ENCODE measurements around the gene VPS18. TPM values are rescaled to one million over a fixed set of nuclear protein-coding genes. Genes with fewer than 3 reads are reported as not detected.
A peak's percentile ranks its signal among the peaks of the same experiment; 100 is the strongest.

Gene VPS18
- total and polyA plus RNA-seq, 7 donors = 8.1 to 20.5 (median 15.2) TPM

- Histone ChIP-seq H3K4me3 (no peak overlapping the region), H3K27ac (no peak overlapping the region), H3K4me1 (peaks cover 10% of the 10 kb centered on the region), H3K9me3 (no peaks in the 10 kb centered on the region), H3K27me3 (ENCODE audit: insufficient read depth in 3 of 3, low read length in 2 of 3) (no peaks in the 10 kb centered on the region), H3K36me3 (ENCODE audit: insufficient read depth in 1 of 2, low read depth in 1 of 2) (no peaks in the 10 kb centered on the region)
- ATAC-seq (no peak), DNase-seq (no peak)
- intact Hi-C loops (cut with DNase I) = no loop called here
- WGBS, 3 donors = 84 to 88% (median 85%) methylated on average over 8 of the region's 8 CpGs
- TF ChIP-seq CTCF (IDR thresholded peaks at IDR 0.05) = no peak
These were observed 20.2 kb downstream of the VPS18 start for GRCh38 chr15:40914486-40914885.

GRCh38 chr15:40915116-40915661 lies 20.9 kb downstream of the VPS18 start:
- DNase-seq (no peak), ATAC-seq (no peak)
- TF ChIP-seq CTCF (IDR thresholded peaks at IDR 0.05) = no peak
- H3K4me3 ChIP-seq = no peak overlapping the region
- H3K27me3 ChIP-seq (ENCODE audit: insufficient read depth in 3 of 3, low read length in 2 of 3) = no peaks in the 10 kb centered on the region
- peaks cover 3% of the 10 kb centered on the region for H3K4me1 ChIP-seq
- no peaks in the 10 kb centered on the region for H3K36me3 ChIP-seq (ENCODE audit: insufficient read depth in 1 of 2, low read depth in 1 of 2)
- WGBS, 3 donors = 81 to 86% (median 85%) methylated on average over 11 to 12 of the region's 12 CpGs
- peak overlapping the region; percentile 30 for H3K27ac ChIP-seq
- H3K9me3 ChIP-seq = no peaks in the 10 kb centered on the region
- intact Hi-C loops (cut with DNase I) = no loop called here

GRCh38 chr15:40915679-40916078 lies 21.4 kb downstream of the VPS18 start:
- ATAC-seq = no peak

GRCh38 chr15:40917585-40917984 lies 23.3 kb downstream of the VPS18 start:
- DNase-seq (no peak), ATAC-seq (no peak)
- 63 to 72% (median 66%) methylated on average over 11 of the region's 11 CpGs for WGBS, 3 donors
- peak overlapping the region; percentile 45 for H3K4me3 ChIP-seq
- no peaks in the 10 kb centered on the region for H3K27me3 ChIP-seq (ENCODE audit: insufficient read depth in 3 of 3, low read length in 2 of 3)
- intact Hi-C loops (cut with DNase I) = no loop called here
- no peaks in the 10 kb centered on the region for H3K9me3 ChIP-seq
- TF ChIP-seq CTCF (IDR thresholded peaks at IDR 0.05) = no peak
- no peaks in the 10 kb centered on the region for H3K4me1 ChIP-seq
- H3K27ac ChIP-seq = peak overlapping the region; percentile 60
- H3K36me3 ChIP-seq (ENCODE audit: insufficient read depth in 1 of 2, low read depth in 1 of 2) = no peaks in the 10 kb centered on the region

More at GRCh38 chr15:40915679-40916078, 21.4 kb downstream of the VPS18 start:
- Histone ChIP-seq H3K4me1 (no peaks in the 10 kb centered on the region), H3K27me3 (ENCODE audit: insufficient read depth in 3 of 3, low read length in 2 of 3) (no peaks in the 10 kb centered on the region), H3K4me3 (no peak overlapping the region), H3K27ac (peak overlapping the region; percentile 30), H3K36me3 (ENCODE audit: insufficient read depth in 1 of 2, low read depth in 1 of 2) (no peaks in the 10 kb centered on the region), H3K9me3 (no peaks in the 10 kb centered on the region)
- no peak for DNase-seq
- TF ChIP-seq CTCF (IDR thresholded peaks at IDR 0.05) = no peak
- intact Hi-C loops (cut with DNase I) = no loop called here
- WGBS, 3 donors = 67 to 78% (median 68%) methylated on average over 6 of the region's 6 CpGs

Measured in psoas muscle (tissue), 8 donors.